CD4-positive, alpha-beta T cell (primary cell): ENCODE measurements around the gene FAM234A. TPM values are rescaled to one million over a fixed set of nuclear protein-coding genes. Genes with fewer than 3 reads are reported as not detected.

Experiments
- ATAC-seq: fragments of 200-7000 bp; cut with Tn5 transposase; one replicate; pipeline ENCODE4 v1.10.0; 2022; ENCODE audit warnings: mild to moderate bottlenecking; ENCODE audit not compliant: poor library complexity
- CTCF ChIA-PET: fragments of 350-600 bp; sonication (Branson Sonifier 250); formaldehyde crosslinking; loops from one replicate; lab custom pipeline; 2021; ENCODE audit warnings: antibody characterized with exemption, inconsistent platforms; lab: Charles Lee
- POLR2A ChIA-PET: fragments of 350-600 bp; sonication (Branson Sonifier 250); formaldehyde crosslinking; loops from one replicate; lab custom pipeline; 2021; ENCODE audit warnings: antibody characterized with exemption, inconsistent platforms; lab: Charles Lee
- DNase-seq, 14 experiments: peaks; one replicate each; pipeline ENCODE4 v3.0.0-alpha.2; 2013 to 2020; ENCODE audit warnings: mixed read lengths in 2 of 14
- H3K27ac ChIP-seq, 2 donors: one replicate each; pipeline versions ENCODE4 v1.5.1 to v1.7.0; 2013; ENCODE audit warnings: low read length in 2 of 2, low read depth in 1 of 2, mild to moderate bottlenecking in 1 of 2
- H3K27me3 ChIP-seq, 2 experiments: 1 replicate in 1 of 2; 2 replicates in 1 of 2; pipeline versions ENCODE4 v1.6.1 to v1.7.0; 2013; ENCODE audit warnings: low read length in 2 of 2, control low read depth in 1 of 2, mild to moderate bottlenecking in 1 of 2, moderate library complexity in 1 of 2; ENCODE audit not compliant: insufficient read depth in 2 of 2, control insufficient read depth in 1 of 2
- H3K36me3 ChIP-seq: one replicate; pipeline ENCODE4 v1.6.1; 2013; ENCODE audit warnings: low read length, control low read depth; ENCODE audit not compliant: insufficient read depth
- H3K4me1 ChIP-seq: one replicate; pipeline ENCODE4 v1.6.1; 2013; ENCODE audit warnings: low read length, control low read depth; ENCODE audit not compliant: insufficient read depth
- H3K4me3 ChIP-seq: one replicate; pipeline ENCODE4 v1.5.1; 2013; ENCODE audit warnings: mild to moderate bottlenecking, low read length, moderate library complexity
- H3K9me3 ChIP-seq, 2 experiments: 1 replicate in 1 of 2; 2 replicates in 1 of 2; pipeline versions ENCODE4 v1.6.1 to v1.7.0; 2013; ENCODE audit warnings: low read length in 2 of 2, mild to moderate bottlenecking in 2 of 2, control low read depth in 1 of 2, moderate library complexity in 1 of 2; ENCODE audit not compliant: control insufficient read depth in 1 of 2, insufficient read depth in 1 of 2
- H3K27ac Mint-ChIP-seq: one replicate; pipeline ENCODE4 v1.8.0; 2020; ENCODE audit warnings: mixed read lengths
- H3K27me3 Mint-ChIP-seq: one replicate; pipeline ENCODE4 v1.8.0; 2021; ENCODE audit warnings: mixed read lengths
- H3K36me3 Mint-ChIP-seq: one replicate; pipeline ENCODE4 v1.8.0; 2021; ENCODE audit warnings: low read depth, mixed read lengths
- H3K4me1 Mint-ChIP-seq: one replicate; pipeline ENCODE4 v1.8.0; 2021; ENCODE audit warnings: low read depth, mixed read lengths
- H3K4me3 Mint-ChIP-seq: one replicate; pipeline ENCODE4 v1.8.0; 2020; ENCODE audit warnings: mild to moderate bottlenecking, mixed read lengths
- H3K9me3 Mint-ChIP-seq: one replicate; pipeline ENCODE4 v1.8.0; 2020; ENCODE audit warnings: mixed read lengths
- intact Hi-C, 2 experiments: fragments of 100-400 bp; cut with DNase I in 1 of 2; cut with micrococcal nuclease in 1 of 2; formaldehyde crosslinking; loops; one replicate each; pipeline versions ENCODE4 v1.15.1 to v1.9.0; 2023 to 2025; cut with DNase I, micrococcal nuclease
- total RNA-seq, 174 experiments: library from RNA in 2 of 174; stranded (reverse) in 2 of 174; gene quantifications; one replicate each; pipeline ENCODE4 v1.2.3 and lab custom pipeline; 2021 to 2026
- TF ChIP-seq, protein P1 (sequence below): fragments of 200-600 bp; IDR thresholded peaks from one replicate; pipeline ENCODE4 v1.8.0; 2022; ENCODE audit warnings: antibody characterized with exemption, mild to moderate bottlenecking

The FAM234A gene
- total RNA-seq, 2 experiments from 2014 or later, result 15.6 to 17.0 TPM

DNA sequence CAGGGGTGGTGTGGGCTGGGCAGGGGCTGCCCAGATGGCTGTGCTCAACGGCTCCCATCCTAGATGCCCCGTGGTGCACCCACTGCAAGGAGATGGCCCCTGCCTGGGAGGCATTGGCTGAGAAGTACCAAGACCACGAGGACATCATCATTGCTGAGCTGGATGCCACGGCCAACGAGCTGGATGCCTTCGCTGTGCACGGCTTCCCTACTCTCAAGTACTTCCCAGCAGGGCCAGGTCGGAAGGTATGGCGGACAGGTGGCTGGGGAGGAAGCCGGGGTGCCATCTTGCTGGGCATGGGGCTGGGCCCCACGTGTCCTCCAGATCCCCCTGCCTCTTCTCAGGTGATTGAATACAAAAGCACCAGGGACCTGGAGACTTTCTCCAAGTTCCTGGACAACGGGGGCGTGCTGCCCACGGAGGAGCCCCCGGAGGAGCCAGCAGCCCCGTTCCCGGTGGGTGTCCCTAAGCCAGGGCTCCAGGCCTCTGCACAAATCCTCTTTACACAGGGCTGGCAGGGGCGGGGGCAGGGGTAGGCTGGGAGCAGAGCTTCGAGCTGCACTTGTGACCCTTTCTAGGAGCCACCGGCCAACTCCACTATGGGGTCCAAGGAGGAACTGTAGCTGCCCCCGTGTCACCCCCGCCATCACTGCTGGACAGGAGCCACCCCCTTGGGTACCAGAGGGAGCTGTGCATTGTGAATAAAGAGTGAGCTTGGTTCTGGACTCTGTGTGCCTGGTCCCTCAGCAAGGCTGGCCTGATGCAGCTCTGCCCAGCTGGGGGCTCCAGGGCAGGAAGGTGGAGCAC, 52.1 kb downstream of the FAM234A start:
- H3K4me3 Mint-ChIP-seq, result no peak overlapping the region

DNA sequence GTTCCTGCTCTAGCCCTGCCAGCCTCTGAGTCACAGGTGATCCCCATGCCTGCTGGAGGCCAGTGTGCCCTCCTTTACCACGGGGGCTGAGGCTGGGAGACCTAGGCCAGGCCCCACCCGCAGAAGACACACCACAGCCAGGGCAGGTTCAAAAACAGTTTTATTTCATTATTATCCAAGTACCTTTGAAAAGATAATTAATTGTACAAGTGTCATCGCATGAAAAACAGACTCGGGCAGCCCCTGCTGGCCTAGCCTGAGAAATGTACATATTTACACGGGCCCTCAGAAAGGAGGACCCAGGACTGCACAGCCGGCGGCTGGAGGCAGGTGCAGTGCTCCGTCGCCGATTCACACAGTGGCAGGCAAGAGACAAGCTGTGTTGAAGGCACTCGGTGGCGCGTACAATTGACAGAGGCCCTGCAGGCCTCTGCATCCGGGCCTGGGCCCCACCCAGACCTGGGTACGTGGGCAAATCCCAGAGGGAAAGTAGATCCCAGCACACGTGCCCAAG, 52.7 kb downstream of the FAM234A start:
- POLR2A ChIA-PET, result no interaction called here
- peaks cover 49% of the 10 kb centered on the region for H3K36me3 ChIP-seq
- DNase-seq, result no peak
- Mint-ChIP-seq H3K36me3 (peaks cover 42% of the 10 kb centered on the region), H3K27ac (no peak overlapping the region), H3K9me3 (no peaks in the 10 kb centered on the region), H3K4me1 (no peaks in the 10 kb centered on the region), H3K27me3 (no peaks in the 10 kb centered on the region), H3K4me3 (no peak overlapping the region)
- no peaks in the 10 kb centered on the region for H3K27me3 ChIP-seq
- no peak for ATAC-seq
- CTCF ChIA-PET, result no interaction called here
- no peak overlapping the region for H3K27ac ChIP-seq
- H3K4me3 ChIP-seq, result no peak overlapping the region
- intact Hi-C loops, result no loop called here
- H3K9me3 ChIP-seq, result peaks cover 0 to 24% of the 10 kb centered on the region in 2 experiments
- H3K4me1 ChIP-seq, result no peaks in the 10 kb centered on the region
- TF ChIP-seq, protein P1, sequence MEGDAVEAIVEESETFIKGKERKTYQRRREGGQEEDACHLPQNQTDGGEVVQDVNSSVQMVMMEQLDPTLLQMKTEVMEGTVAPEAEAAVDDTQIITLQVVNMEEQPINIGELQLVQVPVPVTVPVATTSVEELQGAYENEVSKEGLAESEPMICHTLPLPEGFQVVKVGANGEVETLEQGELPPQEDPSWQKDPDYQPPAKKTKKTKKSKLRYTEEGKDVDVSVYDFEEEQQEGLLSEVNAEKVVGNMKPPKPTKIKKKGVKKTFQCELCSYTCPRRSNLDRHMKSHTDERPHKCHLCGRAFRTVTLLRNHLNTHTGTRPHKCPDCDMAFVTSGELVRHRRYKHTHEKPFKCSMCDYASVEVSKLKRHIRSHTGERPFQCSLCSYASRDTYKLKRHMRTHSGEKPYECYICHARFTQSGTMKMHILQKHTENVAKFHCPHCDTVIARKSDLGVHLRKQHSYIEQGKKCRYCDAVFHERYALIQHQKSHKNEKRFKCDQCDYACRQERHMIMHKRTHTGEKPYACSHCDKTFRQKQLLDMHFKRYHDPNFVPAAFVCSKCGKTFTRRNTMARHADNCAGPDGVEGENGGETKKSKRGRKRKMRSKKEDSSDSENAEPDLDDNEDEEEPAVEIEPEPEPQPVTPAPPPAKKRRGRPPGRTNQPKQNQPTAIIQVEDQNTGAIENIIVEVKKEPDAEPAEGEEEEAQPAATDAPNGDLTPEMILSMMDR, result no peak

More for the DNA sequence above, 52.1 kb downstream of the FAM234A start:
- H3K36me3 ChIP-seq, result peaks cover 42% of the 10 kb centered on the region
- POLR2A ChIA-PET, result no interaction called here
- H3K9me3 ChIP-seq, result peaks cover 0 to 24% of the 10 kb centered on the region in 2 experiments
- ATAC-seq (no peak), DNase-seq (no peak)
- peaks cover 0 to under 1% of the 10 kb centered on the region in 2 experiments for H3K27me3 ChIP-seq
- Mint-ChIP-seq H3K27ac (no peak overlapping the region), H3K9me3 (no peaks in the 10 kb centered on the region), H3K36me3 (peaks cover 41% of the 10 kb centered on the region), H3K4me1 (no peaks in the 10 kb centered on the region), H3K27me3 (no peaks in the 10 kb centered on the region)
- TF ChIP-seq, protein P1, result no peak
- intact Hi-C loops, result no loop called here
- H3K27ac ChIP-seq, result no peak overlapping the region
- CTCF ChIA-PET, result no interaction called here
- no peaks in the 10 kb centered on the region for H3K4me1 ChIP-seq
- H3K4me3 ChIP-seq, result no peak overlapping the region

DNA sequence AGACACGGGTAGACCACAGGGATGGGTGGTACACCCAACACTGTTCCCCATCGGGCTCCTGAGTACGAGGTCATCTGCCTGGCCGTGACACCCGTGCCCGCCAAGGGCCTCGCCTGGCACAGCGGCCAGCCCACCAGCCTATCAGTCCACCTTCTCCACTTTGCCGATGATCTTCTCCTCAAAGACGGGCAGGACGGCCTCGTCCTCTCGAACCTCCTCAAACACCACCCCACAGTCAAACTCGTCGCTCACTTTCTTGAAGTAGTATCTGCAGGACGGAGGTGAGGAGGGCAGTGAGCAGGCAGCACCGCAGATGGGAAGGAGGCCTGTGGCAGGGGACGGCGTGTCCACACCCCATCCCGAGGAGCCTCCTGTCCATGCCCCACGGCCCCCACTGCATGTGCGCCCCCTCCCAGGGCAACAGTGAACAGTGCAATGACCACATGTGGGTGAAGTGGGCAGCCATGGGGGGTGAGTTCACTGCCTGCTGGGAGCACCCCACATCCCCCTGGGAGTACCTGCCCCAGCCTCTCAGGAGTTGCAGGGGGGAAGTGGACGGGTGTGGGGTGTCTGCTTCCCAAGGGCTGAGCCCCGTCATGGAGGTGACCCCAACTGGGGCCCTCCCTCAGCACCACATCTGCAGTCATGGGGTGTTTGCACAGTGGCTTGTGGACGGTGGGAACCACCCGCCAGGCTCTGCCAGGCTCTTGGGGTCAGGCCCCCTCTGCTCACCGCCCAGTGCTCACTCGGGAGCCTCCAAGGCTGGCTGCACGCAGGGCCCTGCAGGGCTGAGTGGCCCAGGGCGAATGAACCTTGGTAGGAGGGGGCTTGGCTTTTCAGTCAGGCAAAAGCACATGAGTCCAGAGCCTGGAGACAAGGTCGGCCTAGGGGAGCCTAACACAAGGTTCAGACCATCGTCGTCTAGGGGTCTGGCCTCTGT, 53.6 kb downstream of the FAM234A start:
- H3K36me3 Mint-ChIP-seq, result peaks cover 47% of the 10 kb centered on the region
- no peaks in the 10 kb centered on the region for H3K4me1 ChIP-seq
- DNase-seq (no peak), ATAC-seq (no peak)
- H3K4me3 ChIP-seq, result no peak overlapping the region
- no peaks in the 10 kb centered on the region for H3K9me3 Mint-ChIP-seq
- peaks cover 58% of the 10 kb centered on the region for H3K36me3 ChIP-seq
- TF ChIP-seq, protein P1, result no peak
- H3K27me3 Mint-ChIP-seq, result no peaks in the 10 kb centered on the region
- ChIA-PET CTCF (no interaction called here), POLR2A (no interaction called here)
- H3K4me3 Mint-ChIP-seq, result no peak overlapping the region
- no peaks in the 10 kb centered on the region for H3K27me3 ChIP-seq
- H3K9me3 ChIP-seq, result peaks cover 0 to 24% of the 10 kb centered on the region in 2 experiments
- no peak overlapping the region for H3K27ac Mint-ChIP-seq
- intact Hi-C loops, result no loop called here
- H3K4me1 Mint-ChIP-seq, result no peaks in the 10 kb centered on the region
- no peak overlapping the region for H3K27ac ChIP-seq
